Fibroblast of gingiva (primary cell): Measurements from ENCODE around the gene TBCK.
"Not testable (repeated sequence)": the region's sequence is repeated elsewhere in the genome, so short reads cannot be mapped to it uniquely, and the experiment has no call there.

ENCODE experiments used
- DNase-seq: peaks from one replicate; pipeline ENCODE4 v3.0.0-alpha.2; 2011; ENCODE audit warnings: low read depth

Gene TBCK

GRCh38 chr4:106284227-106284626 lies 31.8 kb downstream of the TBCK start:
- no peak for DNase-seq

GRCh38 chr4:106277140-106277675 lies 38.8 kb downstream of the TBCK start:
- no peak for DNase-seq

GRCh38 chr4:106273831-106274230 lies 42.2 kb downstream of the TBCK start:
- peak; percentile 48 for DNase-seq

GRCh38 chr4:106270736-106271135 lies 45.3 kb downstream of the TBCK start:
- no peak for DNase-seq

GRCh38 chr4:106269711-106270110 lies 46.3 kb downstream of the TBCK start:
- no peak for DNase-seq

- no peak for DNase-seq
Measured at GRCh38 chr4:106268786-106269185, 47.2 kb downstream of the TBCK start.

- DNase-seq, result peak; percentile 51
Measured at GRCh38 chr4:106266201-106266600, 49.8 kb downstream of the TBCK start.

- DNase-seq, result no peak
Measured at GRCh38 chr4:106264331-106264728, 51.7 kb downstream of the TBCK start.

- no peak for DNase-seq
Measured at GRCh38 chr4:106263594-106264330, 52.2 kb downstream of the TBCK start.

- DNase-seq, result no peak
Measured at GRCh38 chr4:106261980-106262379, 54.0 kb downstream of the TBCK start.

GRCh38 chr4:106258145-106259045 lies 57.6 kb downstream of the TBCK start:
- DNase-seq, result peak; percentile 57

- DNase-seq, result no peak
Measured at GRCh38 chr4:106256190-106256589, 59.8 kb downstream of the TBCK start.

GRCh38 chr4:106255195-106255594 lies 60.8 kb downstream of the TBCK start:
- no peak for DNase-seq

GRCh38 chr4:106253364-106254129 lies 62.5 kb downstream of the TBCK start:
- no peak for DNase-seq

GRCh38 chr4:106247600-106247999 lies 68.4 kb downstream of the TBCK start:
- DNase-seq, result no peak

GRCh38 chr4:106246441-106246840 lies 69.6 kb downstream of the TBCK start:
- no peak for DNase-seq

GRCh38 chr4:106245176-106245575 lies 70.8 kb downstream of the TBCK start:
- DNase-seq, result no peak

GRCh38 chr4:106240699-106241098 lies 75.3 kb downstream of the TBCK start:
- no peak for DNase-seq

GRCh38 chr4:106238820-106239420 lies 77.1 kb downstream of the TBCK start:
- peak; percentile 25 for DNase-seq

GRCh38 chr4:106231931-106232330 lies 84.1 kb downstream of the TBCK start:
- DNase-seq, result no peak

GRCh38 chr4:106222548-106222947 lies 93.5 kb downstream of the TBCK start:
- DNase-seq, result no peak

- DNase-seq, result not testable (repeated sequence)
Measured at GRCh38 chr4:106213291-106213690, 102.7 kb downstream of the TBCK start.
